ENCODE results near the gene NEXN. TPM values are rescaled to one million over a fixed set of nuclear protein-coding genes. Genes with fewer than 3 reads are reported as not detected.

Gene NEXN
- total and polyA plus RNA-seq, 9 donors = 2.4 to 66.2 (median 13.3) TPM

- Histone ChIP-seq H3K9me3 (no peaks in the 10 kb centered on the region), H3K4me1 (ENCODE audit: insufficient read depth) (peaks cover 2% of the 10 kb centered on the region), H3K27ac (no peak overlapping the region), H3K36me3 (no peaks in the 10 kb centered on the region), H3K27me3 (no peaks in the 10 kb centered on the region), H3K4me3 (no peak overlapping the region)
- no peak for TF ChIP-seq CTCF (IDR thresholded peaks at IDR 0.05)
- no peak for TF ChIP-seq POLR2A (IDR thresholded peaks at IDR 0.05)
- TF ChIP-seq EP300 (IDR thresholded peaks at IDR 0.05) = no peak
- intact Hi-C loops (cut with DNase I) = no loop called here
- WGBS, 3 donors = 12 to 26% (median 14%) methylated on average over 1 of the region's 1 CpG
- DNase-seq = no peak
Measured at GRCh38 chr1:77925518-77925917, 37.1 kb downstream of the NEXN start.

DNA sequence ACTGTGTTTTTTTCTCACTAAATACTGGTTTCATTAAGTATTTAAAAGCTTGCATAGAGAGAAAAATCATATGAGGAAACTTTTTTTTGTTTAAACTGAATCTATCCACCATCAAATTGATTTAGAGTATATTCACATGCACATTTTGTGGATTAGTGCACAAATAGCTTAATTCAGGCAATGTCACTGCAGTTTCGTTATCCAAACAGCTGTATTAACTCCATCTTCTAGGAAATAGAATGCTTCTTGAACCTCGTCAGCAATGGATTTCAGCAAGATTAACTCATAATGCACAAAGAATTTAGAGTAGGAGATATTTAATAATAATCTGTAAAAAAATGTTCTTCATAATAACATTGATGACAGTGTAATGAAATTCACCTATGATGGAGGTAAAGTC is 37.5 kb downstream of the NEXN start:
- H3K27ac ChIP-seq = no peak overlapping the region
- peaks cover 2% of the 10 kb centered on the region for H3K4me1 ChIP-seq (ENCODE audit: insufficient read depth)
- no peaks in the 10 kb centered on the region for H3K9me3 ChIP-seq
- H3K4me3 ChIP-seq = no peak overlapping the region
- no peak for DNase-seq
- TF ChIP-seq EP300 (IDR thresholded peaks at IDR 0.05) (no peak), CTCF (IDR thresholded peaks at IDR 0.05) (no peak), POLR2A (IDR thresholded peaks at IDR 0.05) (no peak)
- intact Hi-C loops (cut with DNase I) = no loop called here
- H3K27me3 ChIP-seq = no peaks in the 10 kb centered on the region
- no peaks in the 10 kb centered on the region for H3K36me3 ChIP-seq
- WGBS, 3 donors = 29 to 37% (median 31%) methylated on average over 2 of the region's 2 CpGs

DNA sequence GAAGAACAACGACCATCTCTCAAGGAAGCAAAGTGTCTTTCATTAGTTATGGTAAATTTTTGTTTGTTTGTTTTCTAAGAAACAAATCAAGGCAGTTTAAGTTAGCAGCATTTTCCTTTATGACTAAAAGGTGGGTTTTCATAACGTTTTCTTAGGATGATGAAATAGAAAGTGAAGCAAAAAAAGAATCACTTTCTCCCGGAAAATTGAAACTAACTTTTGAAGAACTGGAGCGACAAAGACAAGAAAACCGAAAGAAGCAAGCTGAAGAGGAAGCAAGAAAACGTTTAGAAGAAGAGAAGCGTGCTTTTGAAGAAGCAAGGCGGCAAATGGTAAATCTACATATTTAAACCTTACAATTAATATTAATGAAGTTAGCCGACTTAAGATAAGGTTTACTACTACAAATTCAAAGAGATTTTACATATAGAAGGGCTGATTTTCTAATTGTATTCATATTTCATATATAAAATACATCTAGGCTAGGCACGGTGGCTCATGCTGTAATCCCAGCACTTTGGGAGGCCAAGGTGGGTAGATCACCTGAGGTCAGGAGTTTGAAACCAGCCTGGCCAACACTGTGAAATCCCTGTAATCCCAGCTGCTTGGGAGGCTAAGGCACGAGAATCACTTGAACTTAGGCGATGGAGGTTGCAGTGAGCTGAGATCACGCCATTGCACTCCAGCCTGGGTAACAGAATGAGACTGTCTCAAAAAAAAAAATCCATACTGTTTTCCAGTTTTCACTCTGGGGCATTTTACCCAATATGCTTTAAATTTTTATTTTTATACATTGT is 38.3 kb downstream of the NEXN start:
- Histone ChIP-seq H3K4me3 (no peak overlapping the region), H3K27me3 (no peaks in the 10 kb centered on the region), H3K9me3 (no peaks in the 10 kb centered on the region), H3K27ac (no peak overlapping the region), H3K36me3 (no peaks in the 10 kb centered on the region), H3K4me1 (ENCODE audit: insufficient read depth) (peaks cover 2% of the 10 kb centered on the region)
- WGBS, 3 donors = 68 to 71% (median 68%) methylated on average over 13 of the region's 13 CpGs
- intact Hi-C loops (cut with DNase I) = no loop called here
- no peak for TF ChIP-seq CTCF (IDR thresholded peaks at IDR 0.05)
- no peak for TF ChIP-seq EP300 (IDR thresholded peaks at IDR 0.05)
- DNase-seq = no peak

GRCh38 chr1:77927414-77927813 is 39.0 kb downstream of the NEXN start:
- Histone ChIP-seq H3K27ac (no peak overlapping the region), H3K4me3 (no peak overlapping the region), H3K4me1 (ENCODE audit: insufficient read depth) (peaks cover 2% of the 10 kb centered on the region), H3K27me3 (no peaks in the 10 kb centered on the region), H3K36me3 (no peaks in the 10 kb centered on the region), H3K9me3 (no peaks in the 10 kb centered on the region)
- 92 to 97% (median 95%) methylated on average over 4 of the region's 4 CpGs for WGBS, 3 donors
- no peak for DNase-seq
- TF ChIP-seq POLR2A (IDR thresholded peaks at IDR 0.05) (no peak), CTCF (IDR thresholded peaks at IDR 0.05) (no peak), EP300 (IDR thresholded peaks at IDR 0.05) (no peak)
- intact Hi-C loops (cut with DNase I) = no loop called here
